SHP77 treated with DMSO at 0.1 percent for 48 hours (cell line): Measurements from ENCODE around the gene LAIR1.

ENCODE experiments used
- DNase-seq: peaks from one replicate; lab custom pipeline; 2025; lab: John Stamatoyannopoulos, UW

LAIR1 gene

DNA sequence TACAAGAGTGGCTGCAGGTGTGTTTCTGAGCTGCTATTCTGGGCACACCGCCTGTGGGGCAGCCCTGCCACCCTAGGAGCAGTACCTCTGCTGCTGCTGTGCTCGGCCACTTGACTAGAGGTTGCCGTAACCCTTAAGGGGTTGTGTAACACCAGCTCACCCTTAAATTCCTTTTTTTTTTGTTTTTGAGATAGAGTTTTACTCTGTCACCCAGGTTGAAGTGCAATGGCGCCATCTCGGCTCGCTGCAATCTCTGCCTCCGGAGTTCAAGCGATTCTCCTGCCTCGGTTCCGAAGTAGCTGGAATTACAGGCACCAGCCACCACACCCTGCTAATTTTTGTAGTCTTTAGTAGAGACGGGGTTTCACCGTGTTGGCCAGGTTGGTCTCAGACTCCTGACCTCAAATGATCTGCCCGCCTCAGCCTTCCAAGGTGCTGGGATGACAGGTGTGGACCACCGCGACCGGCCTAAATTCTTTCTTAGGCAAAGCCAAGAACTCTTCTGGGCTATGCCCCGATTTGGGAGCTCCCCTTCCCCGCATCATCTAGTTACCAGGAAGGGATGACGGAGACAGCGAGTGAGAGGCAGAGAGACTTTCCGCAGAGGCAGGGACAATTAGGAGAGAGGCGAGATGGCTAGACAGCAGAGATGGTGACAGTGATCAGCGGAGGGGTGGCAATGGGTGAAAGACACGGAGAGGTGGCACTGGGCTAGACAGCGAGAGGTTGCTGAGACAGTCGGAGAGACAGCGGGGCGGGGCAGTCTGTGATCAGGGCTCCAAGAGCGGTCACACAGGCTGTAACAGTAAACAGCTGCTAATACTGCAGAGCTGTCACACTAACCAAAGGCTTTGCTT, 47.4 kb downstream of the LAIR1 start:
- no peak for DNase-seq

- no peak for DNase-seq
Measured at GRCh38 chr19:54316746-54317107, 48.0 kb downstream of the LAIR1 start.

DNA sequence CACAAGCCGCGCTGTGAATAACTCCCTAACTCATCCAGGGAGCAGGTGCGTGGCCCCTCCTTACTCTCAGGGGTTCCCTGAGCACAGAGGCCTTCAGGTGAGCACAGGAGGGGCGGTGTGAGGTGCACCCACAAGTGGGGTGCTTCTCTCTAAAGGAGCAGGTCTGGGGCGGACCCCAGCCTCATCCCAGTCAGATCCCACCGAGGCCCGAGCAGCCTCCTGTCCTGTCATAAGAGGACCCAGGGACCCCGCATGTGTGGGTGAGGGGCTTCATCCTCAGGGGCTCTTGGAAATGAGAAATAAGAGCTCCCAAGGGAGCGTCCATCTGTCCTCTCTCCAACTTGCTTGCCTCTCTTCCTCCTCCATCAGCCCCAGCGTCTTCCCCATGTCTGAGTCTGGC, 48.8 kb downstream of the LAIR1 start:
- no peak for DNase-seq

- no peak for DNase-seq
Measured at GRCh38 chr19:54312436-54313377, 52.0 kb downstream of the LAIR1 start, which contains the start of gene LILRA5. Gene LILRA5 (minus strand): TSS chr19:54313166. CDS start chr19:54313019, 147 bp downstream.

- no peak for DNase-seq
Measured at GRCh38 chr19:54312011-54312410, 52.7 kb downstream of the LAIR1 start.

DNA sequence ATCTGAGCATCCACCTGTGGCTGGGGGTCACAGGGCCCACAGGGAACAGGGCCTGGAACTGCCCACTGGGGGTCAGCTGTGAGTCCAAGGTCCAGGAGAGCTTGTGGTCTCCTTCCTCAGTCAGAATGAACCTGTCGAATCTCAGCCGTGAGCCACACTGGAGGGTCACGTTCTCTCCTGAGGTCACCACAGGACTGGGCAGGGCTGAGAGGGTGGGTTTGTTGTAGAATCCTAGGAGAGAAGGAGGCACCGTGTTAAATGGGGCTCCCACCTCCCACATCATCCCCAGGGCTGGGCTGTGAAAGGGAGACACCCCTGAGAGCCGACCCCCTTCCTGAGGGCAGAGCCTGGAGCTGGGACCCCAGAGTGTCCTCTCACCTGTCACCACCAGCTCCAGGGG, 53.2 kb downstream of the LAIR1 start:
- no peak for DNase-seq

GRCh38 chr19:54310543-54310942, 54.2 kb downstream of the LAIR1 start:
- DNase-seq: no peak

DNA sequence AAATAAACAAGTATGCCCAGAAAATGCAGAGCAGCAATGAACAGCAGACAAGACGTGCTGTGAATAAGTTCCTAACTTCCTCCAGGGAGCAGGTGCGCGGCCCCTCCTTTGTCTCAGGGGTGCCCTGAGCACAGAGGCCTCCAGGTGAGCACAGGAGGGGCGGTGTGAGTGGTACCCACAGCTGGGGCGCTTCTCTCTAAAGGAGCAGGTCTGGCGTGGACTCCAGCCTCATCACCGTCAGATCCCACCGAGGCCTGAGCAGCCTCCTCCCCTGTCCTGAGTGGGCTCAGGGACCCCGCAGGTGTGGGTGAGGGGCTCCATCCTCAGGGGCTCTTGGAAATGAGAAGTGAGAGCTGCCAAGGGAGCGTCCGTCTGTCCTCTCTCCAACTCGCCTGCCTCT, 54.9 kb downstream of the LAIR1 start:
- no peak for DNase-seq

DNA sequence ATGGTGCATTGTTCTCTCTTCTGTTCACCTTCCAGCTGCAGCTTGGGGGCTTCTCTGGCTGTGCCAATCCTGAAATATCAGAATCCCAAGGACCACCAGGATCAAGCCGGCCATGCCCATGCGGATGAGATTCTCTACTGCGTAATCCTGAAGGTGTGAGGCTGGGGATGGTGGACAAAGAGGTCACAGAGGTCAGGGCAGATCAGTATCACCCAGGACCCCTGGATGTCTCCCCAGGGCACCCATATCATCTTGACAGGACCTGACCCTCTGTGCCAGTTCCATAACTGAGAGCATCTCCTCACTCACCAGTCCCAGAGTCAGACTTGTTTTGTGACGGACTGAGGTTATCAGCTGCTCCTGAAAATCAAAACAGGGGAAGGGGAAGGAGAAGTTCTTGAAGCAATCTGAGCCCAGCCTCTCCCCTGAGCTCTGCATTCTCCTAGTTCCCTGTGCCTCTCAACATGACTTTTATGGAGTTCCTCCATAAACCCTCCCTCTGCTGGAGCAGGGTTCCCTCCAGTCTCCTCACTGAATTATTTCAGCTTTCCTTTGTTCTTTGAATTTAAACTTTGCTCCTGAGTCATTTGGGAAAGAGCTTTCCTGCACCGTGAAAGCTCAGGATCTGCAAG, 57.2 kb downstream of the LAIR1 start:
- DNase-seq: no peak

DNA sequence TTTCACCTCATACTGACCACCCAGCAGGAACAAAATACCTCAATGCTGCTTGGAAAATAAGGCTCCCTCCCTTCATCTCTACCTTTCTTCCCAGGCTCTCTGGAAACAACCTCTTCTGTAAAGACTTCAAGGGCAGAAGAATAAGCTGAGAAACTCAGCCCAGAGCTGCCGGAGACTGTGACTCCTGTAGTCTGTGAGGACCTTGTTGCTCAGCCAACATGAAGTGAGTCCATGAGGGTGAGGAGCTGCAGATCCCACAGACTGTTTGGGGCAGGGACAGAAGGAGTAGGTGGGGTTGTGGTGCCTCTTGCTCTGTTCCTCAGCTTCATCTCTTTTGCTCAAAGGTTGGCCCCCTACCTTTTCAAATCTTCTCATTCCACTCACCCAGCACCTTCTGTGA, 59.6 kb downstream of the LAIR1 start:
- no peak for DNase-seq

DNA sequence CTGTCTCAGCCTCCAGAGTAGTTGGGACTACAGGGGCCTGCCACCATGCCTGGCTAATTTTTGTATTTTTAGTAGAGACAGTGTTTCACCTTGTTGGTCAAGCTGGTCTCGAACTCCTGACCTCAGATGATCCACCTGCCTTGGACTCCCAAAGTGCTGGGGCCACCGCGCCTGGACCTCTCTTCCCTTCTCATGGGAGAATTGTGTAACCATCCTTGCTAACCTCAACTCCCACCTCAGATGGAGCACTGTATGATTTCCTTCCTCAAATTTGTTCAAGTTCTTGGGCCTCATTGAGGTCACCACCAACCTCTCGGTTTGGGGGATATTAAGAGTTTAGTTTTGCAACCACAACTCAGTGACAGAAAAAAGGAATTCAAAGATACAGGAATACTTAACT, 62.5 kb downstream of the LAIR1 start:
- no peak for DNase-seq
